GM23248 (cell line): Measurements from ENCODE around the gene ZFP82. TPM values are rescaled to one million over a fixed set of nuclear protein-coding genes. Genes with fewer than 3 reads are reported as not detected.

Source experiments
- DNase-seq: peaks from one replicate; pipeline ENCODE4 v3.0.0-alpha.2; 2015
- H2AFZ ChIP-seq: fragments of 200-600 bp; sonication (generic); 2 replicates; pipeline ENCODE4 v1.6.1; 2016; ENCODE audit warnings: antibody characterized with exemption
- H3F3A ChIP-seq: fragments of 200-600 bp; sonication (generic); 2 replicates; pipeline ENCODE4 v1.6.1; 2016; ENCODE audit warnings: mild to moderate bottlenecking, antibody characterized with exemption, mixed run types; ENCODE audit not compliant: insufficient read depth
- H3K27ac ChIP-seq: fragments of 200-600 bp; sonication (generic); 2 replicates; pipeline ENCODE4 v1.5.1; 2016; ENCODE audit warnings: mild to moderate bottlenecking
- H3K27me3 ChIP-seq: fragments of 200-600 bp; sonication (generic); replicated peaks from 2 replicates; pipeline ENCODE4 v1.6.1; 2016; ENCODE audit warnings: mild to moderate bottlenecking; ENCODE audit not compliant: insufficient read depth
- H3K36me3 ChIP-seq: fragments of 200-600 bp; sonication (generic); 2 replicates; pipeline ENCODE4 v1.6.1; 2016; ENCODE audit warnings: low read depth, mild to moderate bottlenecking
- H3K4me1 ChIP-seq: fragments of 200-600 bp; sonication (generic); 2 replicates; pipeline ENCODE4 v1.6.1; 2016; ENCODE audit warnings: mild to moderate bottlenecking; ENCODE audit not compliant: insufficient read depth
- H3K4me2 ChIP-seq: fragments of 200-600 bp; sonication (generic); one replicate; pipeline ENCODE4 v1.6.1; 2016; ENCODE audit warnings: mild to moderate bottlenecking; ENCODE audit not compliant: unreplicated experiment
- H3K4me3 ChIP-seq: fragments of 200-600 bp; sonication (generic); 2 replicates; pipeline ENCODE4 v1.5.1; 2016; ENCODE audit warnings: mild to moderate bottlenecking
- H3K79me2 ChIP-seq: fragments of 200-600 bp; sonication (generic); 2 replicates; pipeline ENCODE4 v1.6.1; 2016; ENCODE audit warnings: mild to moderate bottlenecking; ENCODE audit not compliant: insufficient read depth
- H3K9ac ChIP-seq: fragments of 200-600 bp; sonication (generic); 2 replicates; pipeline ENCODE4 v1.6.1; 2016; ENCODE audit warnings: mild to moderate bottlenecking
- H3K9me2 ChIP-seq: fragments of 200-600 bp; sonication (generic); 2 replicates; pipeline ENCODE4 v1.6.1; 2016; ENCODE audit warnings: mixed run types, mild to moderate bottlenecking, moderate library complexity; ENCODE audit not compliant: insufficient read depth
- H3K9me3 ChIP-seq: fragments of 200-600 bp; sonication (generic); one replicate; pipeline ENCODE4 v1.6.1; 2017; ENCODE audit warnings: low read depth
- H4K20me1 ChIP-seq: fragments of 200-600 bp; sonication (generic); 2 replicates; pipeline ENCODE4 v1.6.0; 2016; ENCODE audit not compliant: insufficient read depth
- EZH2 ChIP-seq: fragments of 200-600 bp; sonication (generic); IDR thresholded peaks from 2 replicates; pipeline ENCODE4 v1.6.1; 2018; ENCODE audit warnings: antibody characterized with exemption, mild to moderate bottlenecking; ENCODE audit not compliant: insufficient read depth, poor library complexity, severe bottlenecking
- EZH2phosphoT487 ChIP-seq: fragments of 200-600 bp; sonication (generic); IDR thresholded peaks from 2 replicates; pipeline ENCODE4 v1.6.1; 2018; ENCODE audit warnings: antibody characterized with exemption, moderate library complexity, mild to moderate bottlenecking, low read depth; ENCODE audit not compliant: insufficient read depth
- WGBS, 2 experiments: methylation state at CpG; one replicate each; pipeline ENCODE4 v1.1.6; 2015 to 2017; ENCODE audit warnings: low lambda C conversion rate in 2 of 2, low coverage in 1 of 2; ENCODE audit errors: missing lambda C conversion rate in 2 of 2; 5-methylcytosine and 5-hydroxymethylcytosine counted together
- in situ Hi-C: fragments of 300-500 bp; cut with MboI; formaldehyde crosslinking; loops from 2 replicates; pipeline ENCODE4 v1.15.0; 2020
- polyA plus RNA-seq: library from polyadenylated mRNA; unstranded; fragments of >200 nt; fragmentation: Nextera tagmentation; extraction: Ambion mirVana; gene quantifications from 2 replicates; pipeline ENCODE4 v1.2.1, GENCODE V29; 2016
- total RNA-seq: library from RNA; depleted of rRNA; stranded (reverse); fragments of >200 nt; shearing (Covaris generic); gene quantifications from 2 replicates; pipeline ENCODE4 v1.2.3, GENCODE V29; 2014

Gene ZFP82
- total and polyA plus RNA-seq, 2 experiments from 2014 or later: 9.4 to 9.9 TPM

GRCh38 chr19:36420961-36421748 lies 2.7 kb upstream of the ZFP82 start:
- no peaks in the 10 kb centered on the region for H3K27me3 ChIP-seq
- peak; percentile 70 for DNase-seq
- 0 out of 2 replicates have a peak, but pooled peaks cover 6% of the 10 kb centered on the region for H3F3A ChIP-seq
- H3K4me2 ChIP-seq: peak overlapping the region; percentile 79
- peak overlapping the region; percentile 75 for H3K4me3 ChIP-seq
- H3K79me2 ChIP-seq: peaks cover 19% of the 10 kb centered on the region
- no peaks in the 10 kb centered on the region for H4K20me1 ChIP-seq
- peak overlapping the region; percentile 96 for H2AFZ ChIP-seq
- H3K4me1 ChIP-seq: peaks cover 8% of the 10 kb centered on the region; the same call in 1 of the 2 replicates
- 15 to 17% methylated on average over 45 to 54 of the region's 61 CpGs for WGBS, 2 experiments
- in situ Hi-C loops: no loop called here
- H3K9ac ChIP-seq: 0 out of 2 replicates have a peak overlapping the region, but pooled peaks have one; percentile 28
- no peaks in the 10 kb centered on the region for H3K9me2 ChIP-seq
- TF ChIP-seq EZH2phosphoT487: no peak
- no peak for TF ChIP-seq EZH2
- H3K27ac ChIP-seq: no peak overlapping the region
- no peaks in the 10 kb centered on the region for H3K9me3 ChIP-seq
- no peaks in the 10 kb centered on the region for H3K36me3 ChIP-seq

GRCh38 chr19:36417752-36418286 lies 625 bp downstream of the ZFP82 start:
- Histone ChIP-seq H3K27ac (peak overlapping the region; percentile 88), H3K4me3 (peak overlapping the region; percentile 78), H3K27me3 (no peaks in the 10 kb centered on the region), H4K20me1 (no peaks in the 10 kb centered on the region), H3K36me3 (peaks cover 7% of the 10 kb centered on the region; the same call in 1 of the 2 replicates), H3K79me2 (peaks cover 52% of the 10 kb centered on the region), H3K4me2 (peak overlapping the region; percentile 89), H3F3A (0 out of 2 replicates have a peak, but pooled peaks cover 6% of the 10 kb centered on the region), H2AFZ (peak overlapping the region; percentile 93), H3K9me3 (no peaks in the 10 kb centered on the region), H3K9ac (peak overlapping the region; percentile 93), H3K4me1 (peaks cover 8% of the 10 kb centered on the region; the same call in 1 of the 2 replicates), H3K9me2 (no peaks in the 10 kb centered on the region)
- TF ChIP-seq EZH2 (no peak), EZH2phosphoT487 (no peak)
- WGBS, 2 experiments: 20% methylated on average over 25 of the region's 25 CpGs
- in situ Hi-C loops: no loop called here
- no peak for DNase-seq

GRCh38 chr19:36409841-36410240 lies 8.6 kb downstream of the ZFP82 start:
- Histone ChIP-seq H2AFZ (no peak overlapping the region), H3K36me3 (peaks cover 66% of the 10 kb centered on the region), H3K4me3 (no peak overlapping the region), H3F3A (no peaks in the 10 kb centered on the region), H4K20me1 (no peaks in the 10 kb centered on the region), H3K79me2 (peaks cover 69% of the 10 kb centered on the region), H3K9me2 (no peaks in the 10 kb centered on the region), H3K9me3 (no peaks in the 10 kb centered on the region), H3K9ac (no peak overlapping the region), H3K4me1 (no peaks in the 10 kb centered on the region), H3K27ac (no peak overlapping the region), H3K4me2 (no peak overlapping the region), H3K27me3 (no peaks in the 10 kb centered on the region)
- DNase-seq: no peak
- no peak for TF ChIP-seq EZH2
- no peak for TF ChIP-seq EZH2phosphoT487
- in situ Hi-C loops: no loop called here
- WGBS, 2 experiments: 95 to 100% methylated on average over 5 of the region's 5 CpGs

- H3K4me2 ChIP-seq: no peak overlapping the region
- H3K9me3 ChIP-seq: no peaks in the 10 kb centered on the region
- peaks cover 76% of the 10 kb centered on the region for H3K36me3 ChIP-seq
- H3K9ac ChIP-seq: no peak overlapping the region
- DNase-seq: no peak
- H3F3A ChIP-seq: no peaks in the 10 kb centered on the region
- H3K27me3 ChIP-seq: no peaks in the 10 kb centered on the region
- no peak overlapping the region for H3K27ac ChIP-seq
- H4K20me1 ChIP-seq: no peaks in the 10 kb centered on the region
- H3K79me2 ChIP-seq: peaks cover 52% of the 10 kb centered on the region
- in situ Hi-C loops: no loop called here
- H2AFZ ChIP-seq: no peak overlapping the region
- H3K9me2 ChIP-seq: no peaks in the 10 kb centered on the region
- H3K4me1 ChIP-seq: no peaks in the 10 kb centered on the region
- 97 to 99% methylated on average over 3 of the region's 3 CpGs for whole genome bisulfite sequencing, 2 experiments
- TF ChIP-seq EZH2phosphoT487 (no peak), EZH2 (no peak)
- no peak overlapping the region for H3K4me3 ChIP-seq
Observed at GRCh38 chr19:36408101-36408500, 10.3 kb downstream of the ZFP82 start.
